ENCODE measurements around the gene S100A10. TPM values are rescaled to one million over a fixed set of nuclear protein-coding genes. Genes with fewer than 3 reads are reported as not detected.

S100A10 gene
- total RNA-seq = 100 to 1,000 TPM; 208 to 220 TPM

GRCh38 chr1:151993734-151994496 lies at the start of gene S100A10:
TSS of gene S100A10 (minus strand) at chr1:151993859. CDS start at chr1:151986230, 7,629 bp downstream.
- POLR2A ChIA-PET = interaction anchor here (1.0 to 2.0 kb wide), 4 partner anchors 9 to 43 kb away, joined by 3 to 7 read pairs (median 3); partner anchors contain the start of gene S100A11
- H3K9me3 Mint-ChIP-seq = no peaks in the 10 kb centered on the region
- peak within 1 kb of the TSS; percentile 97 for H3K4me3 Mint-ChIP-seq
- peaks cover 51% of the 10 kb centered on the region for H3K4me1 Mint-ChIP-seq (ENCODE audit: low read depth)
- H3K27ac Mint-ChIP-seq = peak within 1 kb of the TSS; percentile 97
- H3K27me3 Mint-ChIP-seq = no peaks in the 10 kb centered on the region
- H3K36me3 Mint-ChIP-seq (ENCODE audit: low read depth) = peaks cover 19% of the 10 kb centered on the region
- ATAC-seq (peak; percentile 73), DNase-seq (peak; percentile 84)
- intact Hi-C loops (cut with micrococcal nuclease) = no loop called here
- TF ChIP-seq CTCF (IDR thresholded peaks at IDR 0.05) = no peak
- CTCF ChIA-PET = interaction anchor here (1.0 to 13.5 kb wide), 6 partner anchors 11 to 195 kb away, joined by 3 to 287 read pairs (median 6); no protein-coding TSS in a partner anchor

GRCh38 chr1:152042030-152042429 lies 48.4 kb upstream of the S100A10 start:
- intact Hi-C loops (cut with micrococcal nuclease) = no loop called here
- H3K9me3 Mint-ChIP-seq = no peaks in the 10 kb centered on the region

GRCh38 chr1:152039886-152040285 lies 46.2 kb upstream of the S100A10 start:
- intact Hi-C loops (cut with micrococcal nuclease) = no loop called here
- Mint-ChIP-seq H3K27ac (no peak overlapping the region), H3K4me1 (ENCODE audit: low read depth) (peaks cover 8% of the 10 kb centered on the region), H3K27me3 (no peaks in the 10 kb centered on the region), H3K36me3 (ENCODE audit: low read depth) (peaks cover 10% of the 10 kb centered on the region), H3K4me3 (no peak overlapping the region), H3K9me3 (no peaks in the 10 kb centered on the region)
- DNase-seq = no peak
- POLR2A ChIA-PET = interaction anchor here (0.9 kb wide), 1 partner anchor 144 kb away, joined by 3 read pairs; no protein-coding TSS in a partner anchor
- TF ChIP-seq CTCF (IDR thresholded peaks at IDR 0.05) = no peak
- no peak for ATAC-seq
- CTCF ChIA-PET = interaction anchor here (0.9 to 2.4 kb wide), 4 partner anchors 12 to 418 kb away, joined by 4 to 9 read pairs (median 4); no protein-coding TSS in a partner anchor

More at GRCh38 chr1:152042030-152042429, 48.4 kb upstream of the S100A10 start:
- Mint-ChIP-seq H3K36me3 (ENCODE audit: low read depth) (no peaks in the 10 kb centered on the region), H3K4me1 (ENCODE audit: low read depth) (peaks cover 3% of the 10 kb centered on the region), H3K4me3 (no peak overlapping the region), H3K27me3 (no peaks in the 10 kb centered on the region), H3K27ac (no peak overlapping the region)
- no peak for TF ChIP-seq CTCF (IDR thresholded peaks at IDR 0.05)
- ChIA-PET POLR2A (no interaction called here), CTCF (interaction anchor here (1.4 to 1.5 kb wide), 2 partner anchors 8 to 418 kb away, joined by 3 to 6 read pairs; no protein-coding TSS in a partner anchor)
- ATAC-seq = no peak
- no peak for DNase-seq

GRCh38 chr1:152039461-152039860 lies 45.8 kb upstream of the S100A10 start:
- POLR2A ChIA-PET = interaction anchor here (0.9 kb wide), 1 partner anchor 145 kb away, joined by 3 read pairs; no protein-coding TSS in a partner anchor
- Mint-ChIP-seq H3K36me3 (ENCODE audit: low read depth) (peaks cover 12% of the 10 kb centered on the region), H3K27ac (no peak overlapping the region), H3K9me3 (no peaks in the 10 kb centered on the region), H3K4me3 (no peak overlapping the region), H3K27me3 (no peaks in the 10 kb centered on the region), H3K4me1 (ENCODE audit: low read depth) (peaks cover 12% of the 10 kb centered on the region)
- CTCF ChIA-PET = interaction anchor here (0.9 to 2.4 kb wide), 4 partner anchors 11 to 419 kb away, joined by 4 to 9 read pairs (median 4); no protein-coding TSS in a partner anchor
- TF ChIP-seq CTCF (IDR thresholded peaks at IDR 0.05) = no peak
- intact Hi-C loops (cut with micrococcal nuclease) = no loop called here
- ATAC-seq (no peak), DNase-seq (no peak)

GRCh38 chr1:152038871-152039270 lies 45.2 kb upstream of the S100A10 start:
- no peak for DNase-seq
- POLR2A ChIA-PET = no interaction called here

More at GRCh38 chr1:152038871-152039270, 45.2 kb upstream of the S100A10 start:
- Mint-ChIP-seq H3K27me3 (no peaks in the 10 kb centered on the region), H3K36me3 (ENCODE audit: low read depth) (peaks cover 15% of the 10 kb centered on the region), H3K27ac (no peak overlapping the region), H3K9me3 (no peaks in the 10 kb centered on the region), H3K4me1 (ENCODE audit: low read depth) (peaks cover 17% of the 10 kb centered on the region), H3K4me3 (no peak overlapping the region)
- CTCF ChIA-PET = interaction anchor here (0.9 to 2.4 kb wide), 3 partner anchors 15 to 419 kb away, joined by 4 to 9 read pairs (median 5); no protein-coding TSS in a partner anchor
- no peak for TF ChIP-seq CTCF (IDR thresholded peaks at IDR 0.05)
- ATAC-seq = no peak
- intact Hi-C loops (cut with micrococcal nuclease) = no loop called here

Data from activated CD8-positive, alpha-beta T cell treated with anti-CD3 and anti-CD28 coated beads for 36 hours (primary cell).